Epithelial cell of esophagus (primary cell): ENCODE measurements around the gene BTBD1.

Source experiments
- DNase-seq: peaks from one replicate; pipeline ENCODE4 v3.0.0; 2010; ENCODE audit warnings: low read depth
- H3K4me3 ChIP-seq: 2 replicates; pipeline ENCODE4 v1.5.1; 2011; ENCODE audit warnings: mild to moderate bottlenecking, low read length, control low read depth
- CTCF ChIP-seq: IDR thresholded peaks from 2 replicates; pipeline ENCODE4 v1.5.1; 2011; ENCODE audit warnings: low read depth, mild to moderate bottlenecking, low read length, control low read depth, inconsistent platforms; ENCODE audit not compliant: insufficient read depth; ENCODE audit errors: missing control alignments

BTBD1 gene

GRCh38 chr15:83066734-83067637 is at the start of gene BTBD1:
BTBD1 (minus strand) TSS chr15:83067252; CDS start chr15:83067151, 101 bp downstream.
- peak; percentile 98 for DNase-seq
- peak within 1 kb of the TSS; percentile 82 for H3K4me3 ChIP-seq
- no peak for TF ChIP-seq CTCF

- no peak for TF ChIP-seq CTCF
- DNase-seq = no peak
- no peak overlapping the region for H3K4me3 ChIP-seq
Measured at GRCh38 chr15:83115831-83116565, 48.9 kb upstream of the BTBD1 start.

- DNase-seq = no peak
- TF ChIP-seq CTCF = no peak
- H3K4me3 ChIP-seq = no peak overlapping the region
Measured at GRCh38 chr15:83115410-83115809, 48.4 kb upstream of the BTBD1 start.

GRCh38 chr15:83114856-83115255 is 47.8 kb upstream of the BTBD1 start:
- DNase-seq = no peak
- H3K4me3 ChIP-seq = no peak overlapping the region
- TF ChIP-seq CTCF = no peak

- DNase-seq = no peak
- TF ChIP-seq CTCF = no peak
- no peak overlapping the region for H3K4me3 ChIP-seq
Measured at GRCh38 chr15:83113881-83114674, 47.0 kb upstream of the BTBD1 start.

GRCh38 chr15:83112956-83113299 is 45.9 kb upstream of the BTBD1 start:
- H3K4me3 ChIP-seq = no peak overlapping the region
- no peak for TF ChIP-seq CTCF
- DNase-seq = no peak
